Mucosa of descending colon (tissue), 3 donors: ENCODE data around the gene SMIM41. TPM values are rescaled to one million over a fixed set of nuclear protein-coding genes. Genes with fewer than 3 reads are reported as not detected.
A peak's percentile ranks its signal among the peaks of the same experiment; 100 is the strongest.

Source experiments
- ATAC-seq: fragments of 200-7000 bp; cut with Tn5 transposase; one replicate; pipeline ENCODE4 v1.9.1; 2020; ENCODE audit warnings: mild to moderate bottlenecking, moderate library complexity
- DNase-seq, 3 donors: peaks; one replicate each; pipeline ENCODE4 v3.0.0-alpha.2; 2020
- H3K36me3 ChIP-seq: fragments of 200-600 bp; one replicate; pipeline ENCODE4 v1.8.0; 2021; ENCODE audit warnings: low read depth, mild to moderate bottlenecking
- H3K4me1 ChIP-seq: fragments of 200-600 bp; one replicate; pipeline ENCODE4 v1.8.0; 2021; ENCODE audit warnings: low read depth, mild to moderate bottlenecking
- H3K4me3 ChIP-seq: fragments of 200-600 bp; one replicate; pipeline ENCODE4 v1.8.0; 2021; ENCODE audit warnings: mild to moderate bottlenecking
- H3K9me3 ChIP-seq: fragments of 200-600 bp; one replicate; pipeline ENCODE4 v1.8.0; 2021; ENCODE audit warnings: mild to moderate bottlenecking
- CTCF ChIP-seq: fragments of 200-600 bp; IDR thresholded peaks from one replicate; pipeline ENCODE4 v1.8.0; 2022; ENCODE audit warnings: antibody characterized with exemption, mild to moderate bottlenecking
- intact Hi-C, 2 donors: fragments of 100-400 bp; cut with DNase I in 1 of 2; cut with micrococcal nuclease in 1 of 2; formaldehyde crosslinking; loops; one replicate each; pipeline versions ENCODE4 v1.11.0 to v1.11.1; 2022; cut with DNase I, micrococcal nuclease
- total RNA-seq, 3 donors: library from RNA; stranded (reverse); fragmentation: NEBNext Ultra II Directional in 2 of 3; extraction: Animal tissue kit (Norgen Biotek cat#: 25700) in 2 of 3; gene quantifications; one replicate each; pipeline versions ENCODE4 v1.2.1 to v1.2.4, GENCODE V29; 2021 to 2023
- donor health status: DM: no; HTN: no; CAD: no; lungs with moderate emphysema.
- donor health status: DM: no; HTN: no; CAD: no.
- donor health status: DM: no; HTN: yes; CAD: no.

SMIM41 gene
- total RNA-seq, 3 donors from 2014 or later, result 0.32 to 0.41 TPM; not detected in 1

- H3K4me3 ChIP-seq, result no peak overlapping the region
- no peak for TF ChIP-seq CTCF
- H3K4me1 ChIP-seq, result peaks cover 27% of the 10 kb centered on the region
- no peaks in the 10 kb centered on the region for H3K36me3 ChIP-seq
- DNase-seq (no peak), ATAC-seq (no peak)
- intact Hi-C loops, result no loop called here
- no peaks in the 10 kb centered on the region for H3K9me3 ChIP-seq
Measured at GRCh38 chr12:52046859-52047258, 32.6 kb upstream of the SMIM41 start.

GRCh38 chr12:52049286-52049685 lies 30.2 kb upstream of the SMIM41 start:
- no peak for TF ChIP-seq CTCF

GRCh38 chr12:52049688-52050087 lies 29.8 kb upstream of the SMIM41 start:
- ATAC-seq, result no peak
- Histone ChIP-seq H3K9me3 (no peaks in the 10 kb centered on the region), H3K4me3 (no peak overlapping the region), H3K4me1 (peaks cover 40% of the 10 kb centered on the region), H3K36me3 (no peaks in the 10 kb centered on the region)
- no peak for TF ChIP-seq CTCF
- no peak for DNase-seq
- intact Hi-C loops, result no loop called here

More at GRCh38 chr12:52049286-52049685, 30.2 kb upstream of the SMIM41 start:
- Histone ChIP-seq H3K4me1 (peaks cover 40% of the 10 kb centered on the region), H3K36me3 (no peaks in the 10 kb centered on the region), H3K4me3 (no peak overlapping the region), H3K9me3 (no peaks in the 10 kb centered on the region)
- intact Hi-C loops, result no loop called here
- no peak for ATAC-seq
- DNase-seq, result no peak

- no peaks in the 10 kb centered on the region for H3K36me3 ChIP-seq
- H3K9me3 ChIP-seq, result no peaks in the 10 kb centered on the region
- no peak for TF ChIP-seq CTCF
- intact Hi-C loops, result no loop called here
- H3K4me3 ChIP-seq, result peak overlapping the region; percentile 21
- peaks cover 40% of the 10 kb centered on the region for H3K4me1 ChIP-seq
- ATAC-seq (peak; percentile 0), DNase-seq (peak in 1 of 3 donors; percentile 62)
Measured at GRCh38 chr12:52050116-52050757, 29.3 kb upstream of the SMIM41 start.

GRCh38 chr12:52050758-52051541 lies 28.6 kb upstream of the SMIM41 start, which contains the start of gene NR4A1:
Gene NR4A1, plus strand, starts transcription at chr12:52051442. Its CDS starts 2,887 bp downstream, at chr12:52054329.
- H3K4me1 ChIP-seq, result peaks cover 33% of the 10 kb centered on the region
- H3K36me3 ChIP-seq, result no peaks in the 10 kb centered on the region
- TF ChIP-seq CTCF, result peak; percentile 5
- no peaks in the 10 kb centered on the region for H3K9me3 ChIP-seq
- intact Hi-C loops, result no loop called here
- peak; percentile 86 for ATAC-seq
- peak within 1 kb of the TSS; percentile 21 for H3K4me3 ChIP-seq
- DNase-seq, result peak; percentile 98 to 99 (median 99)
